Measurements from ENCODE around the gene PPP1R18.
A peak's percentile ranks its signal among the peaks of the same experiment; 100 is the strongest.

The PPP1R18 gene

GRCh38 chr6:30689022-30689865, 2.8 kb upstream of the PPP1R18 start:
- DNase-seq (ENCODE audit: low read depth in 3 of 3) = no peak

GRCh38 chr6:30688569-30688968, 2.1 kb upstream of the PPP1R18 start:
- DNase-seq (ENCODE audit: low read depth in 3 of 3) = no peak

- DNase-seq (ENCODE audit: low read depth in 3 of 3) = no peak
These were observed 1.4 kb upstream of the PPP1R18 start for GRCh38 chr6:30687659-30688431.

- DNase-seq (ENCODE audit: low read depth in 3 of 3) = peak; percentile 71 to 86 (median 79)
These were observed 638 bp upstream of the PPP1R18 start for GRCh38 chr6:30686908-30687658.

GRCh38 chr6:30685157-30686008, 1.1 kb downstream of the PPP1R18 start:
- DNase-seq (ENCODE audit: low read depth in 3 of 3) = no peak

GRCh38 chr6:30684386-30685156, 1.9 kb downstream of the PPP1R18 start:
- peak in 1 of 3 donors; percentile 36 for DNase-seq (ENCODE audit: low read depth in 3 of 3)

- DNase-seq (ENCODE audit: low read depth in 3 of 3) = no peak
These were observed 2.5 kb downstream of the PPP1R18 start for GRCh38 chr6:30683980-30684338.

GRCh38 chr6:30683183-30683979, 3.1 kb downstream of the PPP1R18 start:
- no peak for DNase-seq (ENCODE audit: low read depth in 3 of 3)

GRCh38 chr6:30682143-30683117, 4.0 kb downstream of the PPP1R18 start:
- peak; percentile 63 to 82 (median 81) for DNase-seq (ENCODE audit: low read depth in 3 of 3)

GRCh38 chr6:30681766-30682142, 4.7 kb downstream of the PPP1R18 start:
- DNase-seq (ENCODE audit: low read depth in 3 of 3) = no peak

GRCh38 chr6:30679765-30680535, 6.5 kb downstream of the PPP1R18 start:
- DNase-seq (ENCODE audit: low read depth in 3 of 3) = no peak

- DNase-seq (ENCODE audit: low read depth in 3 of 3) = peak; percentile 82 to 86 (median 84)
These were observed 7.3 kb downstream of the PPP1R18 start for GRCh38 chr6:30678964-30679726.

GRCh38 chr6:30676660-30677285, 9.7 kb downstream of the PPP1R18 start:
- no peak for DNase-seq (ENCODE audit: low read depth in 3 of 3)

GRCh38 chr6:30672445-30673253, 13.8 kb downstream of the PPP1R18 start, which contains the start of gene DHX16:
Gene DHX16, minus strand, starts transcription at chr6:30673006. Its CDS starts 165 bp downstream, at chr6:30672841.
- peak; percentile 79 to 93 (median 87) for DNase-seq (ENCODE audit: low read depth in 3 of 3)

- DNase-seq (ENCODE audit: low read depth in 3 of 3) = no peak
These were observed 15.5 kb downstream of the PPP1R18 start for GRCh38 chr6:30670760-30671527.
